ENCODE measurements around the gene GLI1.
"Not testable (repeated sequence)": the region's sequence is repeated elsewhere in the genome, so short reads cannot be mapped to it uniquely, and the experiment has no call there.

DNA sequence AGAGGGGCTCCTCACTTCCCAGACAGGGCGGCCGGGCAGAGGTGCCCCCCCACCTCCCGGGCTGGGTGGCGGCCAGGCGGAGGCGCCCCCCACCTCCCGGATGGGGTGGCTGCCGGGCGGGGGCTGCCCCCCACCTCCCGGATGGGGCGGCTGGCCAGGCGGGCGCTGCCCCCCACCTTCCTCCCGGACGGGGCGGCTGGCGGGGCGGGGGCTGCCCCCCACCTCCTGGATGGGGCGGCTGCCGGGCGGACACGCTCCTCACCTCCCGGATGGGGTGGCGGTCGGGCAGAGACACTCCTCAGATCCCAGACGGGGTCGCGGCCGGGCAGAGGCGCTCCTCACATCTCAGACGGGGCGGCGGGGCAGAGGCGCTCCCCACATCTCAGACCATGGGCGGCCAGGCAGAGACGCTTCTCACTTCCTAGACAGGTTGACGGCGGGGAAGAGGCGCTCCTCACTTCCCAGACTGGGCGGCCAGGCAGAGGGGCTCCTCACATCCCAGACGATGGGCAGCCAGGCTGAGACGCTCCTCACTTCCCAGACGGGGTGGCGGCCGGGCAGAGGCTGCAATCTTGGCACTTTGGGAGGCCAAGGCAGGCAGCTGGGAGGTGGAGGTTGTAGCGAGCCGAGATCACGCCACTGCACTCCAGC is 35.6 kb downstream of the GLI1 start:
- TF ChIP-seq, protein P1, sequence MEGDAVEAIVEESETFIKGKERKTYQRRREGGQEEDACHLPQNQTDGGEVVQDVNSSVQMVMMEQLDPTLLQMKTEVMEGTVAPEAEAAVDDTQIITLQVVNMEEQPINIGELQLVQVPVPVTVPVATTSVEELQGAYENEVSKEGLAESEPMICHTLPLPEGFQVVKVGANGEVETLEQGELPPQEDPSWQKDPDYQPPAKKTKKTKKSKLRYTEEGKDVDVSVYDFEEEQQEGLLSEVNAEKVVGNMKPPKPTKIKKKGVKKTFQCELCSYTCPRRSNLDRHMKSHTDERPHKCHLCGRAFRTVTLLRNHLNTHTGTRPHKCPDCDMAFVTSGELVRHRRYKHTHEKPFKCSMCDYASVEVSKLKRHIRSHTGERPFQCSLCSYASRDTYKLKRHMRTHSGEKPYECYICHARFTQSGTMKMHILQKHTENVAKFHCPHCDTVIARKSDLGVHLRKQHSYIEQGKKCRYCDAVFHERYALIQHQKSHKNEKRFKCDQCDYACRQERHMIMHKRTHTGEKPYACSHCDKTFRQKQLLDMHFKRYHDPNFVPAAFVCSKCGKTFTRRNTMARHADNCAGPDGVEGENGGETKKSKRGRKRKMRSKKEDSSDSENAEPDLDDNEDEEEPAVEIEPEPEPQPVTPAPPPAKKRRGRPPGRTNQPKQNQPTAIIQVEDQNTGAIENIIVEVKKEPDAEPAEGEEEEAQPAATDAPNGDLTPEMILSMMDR (optimal IDR thresholded peaks at IDR 0.05 in 1 of 3, IDR thresholded peaks at IDR 0.05 in 1 of 3, conservative IDR thresholded peaks at IDR 0.05 in 1 of 3; ENCODE audit: extremely low read depth in 1 of 3, insufficient read depth in 2 of 3, low read length in 3 of 3) = not testable (repeated sequence)
- not testable (repeated sequence) for TF ChIP-seq EZH2 (IDR thresholded peaks at IDR 0.05; ENCODE audit: low read length)
